ENCODE data around the gene NDUFS6. TPM values are rescaled to one million over a fixed set of nuclear protein-coding genes. Genes with fewer than 3 reads are reported as not detected.
"Not testable (repeated sequence)": the region's sequence is repeated elsewhere in the genome, so short reads cannot be mapped to it uniquely, and the experiment has no call there.

The NDUFS6 gene
- total RNA-seq, 2 experiments from 2014 or later, result 18.8 to 37.1 TPM

- no peak for DNase-seq
- POLR2A ChIA-PET, result no interaction called here
- no peak overlapping the region for H3K4me3 Mint-ChIP-seq
- H3K27me3 Mint-ChIP-seq, result peaks cover 10% of the 10 kb centered on the region
- H3K36me3 Mint-ChIP-seq (ENCODE audit: low read depth), result no peaks in the 10 kb centered on the region
- intact Hi-C loops (cut with DNase I, micrococcal nuclease), result no loop called here
- H3K4me1 Mint-ChIP-seq, result no peaks in the 10 kb centered on the region
- H3K9me3 Mint-ChIP-seq (ENCODE audit: low read depth), result no peaks in the 10 kb centered on the region
- H3K27ac Mint-ChIP-seq, result no peak overlapping the region
- CTCF ChIA-PET, result no interaction called here
- ATAC-seq, result no peak
Observed at GRCh38 chr5:1842004-1842819, 41.0 kb downstream of the NDUFS6 start.

GRCh38 chr5:1843761-1844160 is 42.6 kb downstream of the NDUFS6 start:
- H3K36me3 Mint-ChIP-seq (ENCODE audit: low read depth); H3K9me3 Mint-ChIP-seq (ENCODE audit: low read depth); DNase-seq; CTCF ChIA-PET; H3K27ac Mint-ChIP-seq; H3K4me1 Mint-ChIP-seq; POLR2A ChIA-PET; ATAC-seq; H3K4me3 Mint-ChIP-seq; intact Hi-C loops (cut with DNase I, micrococcal nuclease): not testable (repeated sequence)
- peaks cover 20% of the 10 kb centered on the region for H3K27me3 Mint-ChIP-seq

GRCh38 chr5:1844708-1845436 is 43.7 kb downstream of the NDUFS6 start:
- Mint-ChIP-seq H3K4me3 (no peak overlapping the region), H3K36me3 (ENCODE audit: low read depth) (no peaks in the 10 kb centered on the region), H3K27me3 (peaks cover 26% of the 10 kb centered on the region), H3K27ac (no peak overlapping the region), H3K9me3 (ENCODE audit: low read depth) (no peaks in the 10 kb centered on the region), H3K4me1 (no peaks in the 10 kb centered on the region)
- ChIA-PET POLR2A (no interaction called here), CTCF (no interaction called here)
- ATAC-seq (no peak), DNase-seq (no peak)
- intact Hi-C loops (cut with DNase I, micrococcal nuclease), result no loop called here

GRCh38 chr5:1845696-1846095 is 44.5 kb downstream of the NDUFS6 start:
- no peak for DNase-seq
- Mint-ChIP-seq H3K36me3 (ENCODE audit: low read depth) (no peaks in the 10 kb centered on the region), H3K27ac (no peak overlapping the region), H3K4me3 (no peak overlapping the region), H3K4me1 (no peaks in the 10 kb centered on the region), H3K9me3 (ENCODE audit: low read depth) (no peaks in the 10 kb centered on the region), H3K27me3 (peaks cover 28% of the 10 kb centered on the region)
- ChIA-PET CTCF (no interaction called here), POLR2A (no interaction called here)
- ATAC-seq, result no peak
- intact Hi-C loops (cut with DNase I, micrococcal nuclease), result no loop called here

GRCh38 chr5:1846583-1846982 is 45.4 kb downstream of the NDUFS6 start:
- Mint-ChIP-seq H3K27me3 (peaks cover 33% of the 10 kb centered on the region), H3K4me3 (no peak overlapping the region), H3K27ac (no peak overlapping the region), H3K4me1 (no peaks in the 10 kb centered on the region), H3K9me3 (ENCODE audit: low read depth) (no peaks in the 10 kb centered on the region), H3K36me3 (ENCODE audit: low read depth) (no peaks in the 10 kb centered on the region)
- DNase-seq (no peak), ATAC-seq (no peak)
- CTCF ChIA-PET, result no interaction called here
- POLR2A ChIA-PET, result no interaction called here
- intact Hi-C loops (cut with DNase I, micrococcal nuclease), result no loop called here

GRCh38 chr5:1847056-1847455 is 45.8 kb downstream of the NDUFS6 start:
- no peak for DNase-seq
- peaks cover 36% of the 10 kb centered on the region for H3K27me3 Mint-ChIP-seq
- ChIA-PET CTCF (no interaction called here), POLR2A (no interaction called here)
- no peak overlapping the region for H3K27ac Mint-ChIP-seq
- H3K9me3 Mint-ChIP-seq (ENCODE audit: low read depth), result no peaks in the 10 kb centered on the region
- ATAC-seq, result no peak
- no peaks in the 10 kb centered on the region for H3K36me3 Mint-ChIP-seq (ENCODE audit: low read depth)
- intact Hi-C loops (cut with DNase I, micrococcal nuclease), result no loop called here
- no peak overlapping the region for H3K4me3 Mint-ChIP-seq
- no peaks in the 10 kb centered on the region for H3K4me1 Mint-ChIP-seq

- peaks cover 34% of the 10 kb centered on the region for H3K27me3 Mint-ChIP-seq
- intact Hi-C loops (cut with DNase I, micrococcal nuclease), result no loop called here
- H3K4me1 Mint-ChIP-seq, result no peaks in the 10 kb centered on the region
- H3K36me3 Mint-ChIP-seq (ENCODE audit: low read depth), result no peaks in the 10 kb centered on the region
- H3K9me3 Mint-ChIP-seq (ENCODE audit: low read depth), result no peaks in the 10 kb centered on the region
- CTCF ChIA-PET, result no interaction called here
- POLR2A ChIA-PET, result no interaction called here
- no peak for DNase-seq
- H3K4me3 Mint-ChIP-seq, result no peak overlapping the region
- no peak overlapping the region for H3K27ac Mint-ChIP-seq
- no peak for ATAC-seq
Observed at GRCh38 chr5:1847611-1848010, 46.4 kb downstream of the NDUFS6 start.

- intact Hi-C loops (cut with DNase I, micrococcal nuclease), result no loop called here
- DNase-seq, result no peak
- ChIA-PET POLR2A (no interaction called here), CTCF (no interaction called here)
- H3K36me3 Mint-ChIP-seq (ENCODE audit: low read depth), result no peaks in the 10 kb centered on the region
- H3K9me3 Mint-ChIP-seq (ENCODE audit: low read depth), result no peaks in the 10 kb centered on the region
- H3K27ac Mint-ChIP-seq, result no peak overlapping the region
- H3K4me3 Mint-ChIP-seq, result no peak overlapping the region
- no peak for ATAC-seq
- H3K4me1 Mint-ChIP-seq, result no peaks in the 10 kb centered on the region
- H3K27me3 Mint-ChIP-seq, result peaks cover 47% of the 10 kb centered on the region
Observed at GRCh38 chr5:1850324-1851154, 49.3 kb downstream of the NDUFS6 start.

GRCh38 chr5:1851290-1851934 is 50.2 kb downstream of the NDUFS6 start:
- ATAC-seq (no peak), DNase-seq (no peak)
- H3K36me3 Mint-ChIP-seq (ENCODE audit: low read depth), result no peaks in the 10 kb centered on the region
- H3K9me3 Mint-ChIP-seq (ENCODE audit: low read depth), result no peaks in the 10 kb centered on the region
- no peak overlapping the region for H3K4me3 Mint-ChIP-seq
- peaks cover 52% of the 10 kb centered on the region for H3K27me3 Mint-ChIP-seq
- H3K4me1 Mint-ChIP-seq, result no peaks in the 10 kb centered on the region
- ChIA-PET POLR2A (no interaction called here), CTCF (no interaction called here)
- no peak overlapping the region for H3K27ac Mint-ChIP-seq
- intact Hi-C loops (cut with DNase I, micrococcal nuclease), result no loop called here

GRCh38 chr5:1852324-1852947 is 51.2 kb downstream of the NDUFS6 start:
- no peak overlapping the region for H3K27ac Mint-ChIP-seq
- no peaks in the 10 kb centered on the region for H3K36me3 Mint-ChIP-seq (ENCODE audit: low read depth)
- peaks cover 50% of the 10 kb centered on the region for H3K27me3 Mint-ChIP-seq
- H3K4me3 Mint-ChIP-seq, result no peak overlapping the region
- ATAC-seq, result no peak
- no peaks in the 10 kb centered on the region for H3K4me1 Mint-ChIP-seq
- intact Hi-C loops (cut with DNase I, micrococcal nuclease), result no loop called here
- DNase-seq, result no peak
- H3K9me3 Mint-ChIP-seq (ENCODE audit: low read depth), result no peaks in the 10 kb centered on the region
- POLR2A ChIA-PET, result no interaction called here
- CTCF ChIA-PET, result no interaction called here

GRCh38 chr5:1853531-1853930 is 52.3 kb downstream of the NDUFS6 start:
- ChIA-PET POLR2A (no interaction called here), CTCF (no interaction called here)
- intact Hi-C loops (cut with DNase I, micrococcal nuclease), result no loop called here
- DNase-seq, result no peak
- no peak for ATAC-seq
- H3K4me3 Mint-ChIP-seq, result no peak overlapping the region
- H3K27ac Mint-ChIP-seq, result no peak overlapping the region
- H3K36me3 Mint-ChIP-seq (ENCODE audit: low read depth), result no peaks in the 10 kb centered on the region
- H3K27me3 Mint-ChIP-seq, result peaks cover 43% of the 10 kb centered on the region
- H3K4me1 Mint-ChIP-seq, result no peaks in the 10 kb centered on the region
- H3K9me3 Mint-ChIP-seq (ENCODE audit: low read depth), result no peaks in the 10 kb centered on the region
